CD4-positive, alpha-beta T cell (primary cell): ENCODE data around the gene TGOLN2. TPM values are rescaled to one million over a fixed set of nuclear protein-coding genes. Genes with fewer than 3 reads are reported as not detected.

Experiments used
- ATAC-seq: fragments of 200-7000 bp; cut with Tn5 transposase; one replicate; pipeline ENCODE4 v1.10.0; 2022; ENCODE audit warnings: mild to moderate bottlenecking; ENCODE audit not compliant: poor library complexity
- CTCF ChIA-PET: fragments of 350-600 bp; sonication (Branson Sonifier 250); formaldehyde crosslinking; loops from one replicate; lab custom pipeline; 2021; ENCODE audit warnings: antibody characterized with exemption, inconsistent platforms; lab: Charles Lee
- POLR2A ChIA-PET: fragments of 350-600 bp; sonication (Branson Sonifier 250); formaldehyde crosslinking; loops from one replicate; lab custom pipeline; 2021; ENCODE audit warnings: antibody characterized with exemption, inconsistent platforms; lab: Charles Lee
- DNase-seq, 14 experiments: peaks; one replicate each; pipeline ENCODE4 v3.0.0-alpha.2; 2013 to 2020; ENCODE audit warnings: mixed read lengths in 2 of 14
- H3K27ac ChIP-seq, 2 donors: one replicate each; pipeline versions ENCODE4 v1.5.1 to v1.7.0; 2013; ENCODE audit warnings: low read length in 2 of 2, low read depth in 1 of 2, mild to moderate bottlenecking in 1 of 2
- H3K27me3 ChIP-seq, 2 experiments: 1 replicate in 1 of 2; 2 replicates in 1 of 2; pipeline versions ENCODE4 v1.6.1 to v1.7.0; 2013; ENCODE audit warnings: low read length in 2 of 2, control low read depth in 1 of 2, mild to moderate bottlenecking in 1 of 2, moderate library complexity in 1 of 2; ENCODE audit not compliant: insufficient read depth in 2 of 2, control insufficient read depth in 1 of 2
- H3K36me3 ChIP-seq: one replicate; pipeline ENCODE4 v1.6.1; 2013; ENCODE audit warnings: low read length, control low read depth; ENCODE audit not compliant: insufficient read depth
- H3K4me1 ChIP-seq: one replicate; pipeline ENCODE4 v1.6.1; 2013; ENCODE audit warnings: low read length, control low read depth; ENCODE audit not compliant: insufficient read depth
- H3K4me3 ChIP-seq: one replicate; pipeline ENCODE4 v1.5.1; 2013; ENCODE audit warnings: mild to moderate bottlenecking, low read length, moderate library complexity
- H3K9me3 ChIP-seq, 2 experiments: 1 replicate in 1 of 2; 2 replicates in 1 of 2; pipeline versions ENCODE4 v1.6.1 to v1.7.0; 2013; ENCODE audit warnings: low read length in 2 of 2, mild to moderate bottlenecking in 2 of 2, control low read depth in 1 of 2, moderate library complexity in 1 of 2; ENCODE audit not compliant: control insufficient read depth in 1 of 2, insufficient read depth in 1 of 2
- H3K27ac Mint-ChIP-seq: one replicate; pipeline ENCODE4 v1.8.0; 2020; ENCODE audit warnings: mixed read lengths
- H3K27me3 Mint-ChIP-seq: one replicate; pipeline ENCODE4 v1.8.0; 2021; ENCODE audit warnings: mixed read lengths
- H3K36me3 Mint-ChIP-seq: one replicate; pipeline ENCODE4 v1.8.0; 2021; ENCODE audit warnings: low read depth, mixed read lengths
- H3K4me1 Mint-ChIP-seq: one replicate; pipeline ENCODE4 v1.8.0; 2021; ENCODE audit warnings: low read depth, mixed read lengths
- H3K4me3 Mint-ChIP-seq: one replicate; pipeline ENCODE4 v1.8.0; 2020; ENCODE audit warnings: mild to moderate bottlenecking, mixed read lengths
- H3K9me3 Mint-ChIP-seq: one replicate; pipeline ENCODE4 v1.8.0; 2020; ENCODE audit warnings: mixed read lengths
- intact Hi-C, 2 experiments: fragments of 100-400 bp; cut with DNase I in 1 of 2; cut with micrococcal nuclease in 1 of 2; formaldehyde crosslinking; loops; one replicate each; pipeline versions ENCODE4 v1.15.1 to v1.9.0; 2023 to 2025; cut with DNase I, micrococcal nuclease
- total RNA-seq, 174 experiments: library from RNA in 2 of 174; stranded (reverse) in 2 of 174; gene quantifications; one replicate each; pipeline ENCODE4 v1.2.3 and lab custom pipeline; 2021 to 2026
- TF ChIP-seq, protein P1 (sequence below): fragments of 200-600 bp; IDR thresholded peaks from one replicate; pipeline ENCODE4 v1.8.0; 2022; ENCODE audit warnings: antibody characterized with exemption, mild to moderate bottlenecking

The TGOLN2 gene
- total RNA-seq, 2 experiments from 2014 or later: 172 to 175 TPM

DNA sequence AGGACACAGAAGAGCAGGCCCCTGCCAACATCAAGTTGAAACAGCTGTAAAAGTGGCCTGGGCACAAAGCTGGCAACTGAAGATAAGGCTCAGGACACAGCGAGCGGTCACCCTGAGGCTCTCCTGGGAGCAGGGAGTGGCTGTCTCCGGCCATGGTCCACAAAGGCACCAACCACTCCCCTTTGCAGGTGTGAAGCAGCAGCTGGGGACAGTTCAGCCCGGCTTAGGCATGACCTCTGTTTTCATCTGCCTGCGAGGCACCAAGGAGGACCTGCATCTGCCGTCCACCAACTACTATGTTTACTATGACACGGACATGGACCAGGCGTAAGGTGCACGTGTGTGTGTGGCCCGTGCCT, 12.9 kb downstream of the TGOLN2 start:
- ChIA-PET CTCF (no interaction called here), POLR2A (interaction anchor here (1.2 to 1.7 kb wide), 3 partner anchors 8 to 12 kb away, joined by 3 to 11 read pairs (median 6); partner anchors contain the start of gene TGOLN2)
- no peak overlapping the region for H3K4me3 Mint-ChIP-seq
- peaks cover 58% of the 10 kb centered on the region for H3K36me3 Mint-ChIP-seq
- no peak for DNase-seq
- no peaks in the 10 kb centered on the region for H3K27me3 Mint-ChIP-seq
- H3K9me3 Mint-ChIP-seq: no peaks in the 10 kb centered on the region
- no peak overlapping the region for H3K27ac ChIP-seq
- H3K9me3 ChIP-seq: no peaks in the 10 kb centered on the region
- peaks cover 29% of the 10 kb centered on the region for H3K4me1 ChIP-seq
- intact Hi-C loops: loop anchor here in 1 of 2 experiments (1.0 kb wide), 1 partner anchor 28 kb away; no protein-coding TSS in a partner anchor
- H3K27me3 ChIP-seq: no peaks in the 10 kb centered on the region
- TF ChIP-seq, protein P1, sequence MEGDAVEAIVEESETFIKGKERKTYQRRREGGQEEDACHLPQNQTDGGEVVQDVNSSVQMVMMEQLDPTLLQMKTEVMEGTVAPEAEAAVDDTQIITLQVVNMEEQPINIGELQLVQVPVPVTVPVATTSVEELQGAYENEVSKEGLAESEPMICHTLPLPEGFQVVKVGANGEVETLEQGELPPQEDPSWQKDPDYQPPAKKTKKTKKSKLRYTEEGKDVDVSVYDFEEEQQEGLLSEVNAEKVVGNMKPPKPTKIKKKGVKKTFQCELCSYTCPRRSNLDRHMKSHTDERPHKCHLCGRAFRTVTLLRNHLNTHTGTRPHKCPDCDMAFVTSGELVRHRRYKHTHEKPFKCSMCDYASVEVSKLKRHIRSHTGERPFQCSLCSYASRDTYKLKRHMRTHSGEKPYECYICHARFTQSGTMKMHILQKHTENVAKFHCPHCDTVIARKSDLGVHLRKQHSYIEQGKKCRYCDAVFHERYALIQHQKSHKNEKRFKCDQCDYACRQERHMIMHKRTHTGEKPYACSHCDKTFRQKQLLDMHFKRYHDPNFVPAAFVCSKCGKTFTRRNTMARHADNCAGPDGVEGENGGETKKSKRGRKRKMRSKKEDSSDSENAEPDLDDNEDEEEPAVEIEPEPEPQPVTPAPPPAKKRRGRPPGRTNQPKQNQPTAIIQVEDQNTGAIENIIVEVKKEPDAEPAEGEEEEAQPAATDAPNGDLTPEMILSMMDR: no peak
- no peak for ATAC-seq
- peaks cover 39% of the 10 kb centered on the region for H3K4me1 Mint-ChIP-seq
- peak overlapping the region; percentile 62 for H3K27ac Mint-ChIP-seq
- no peak overlapping the region for H3K4me3 ChIP-seq
- peaks cover 49% of the 10 kb centered on the region for H3K36me3 ChIP-seq

DNA sequence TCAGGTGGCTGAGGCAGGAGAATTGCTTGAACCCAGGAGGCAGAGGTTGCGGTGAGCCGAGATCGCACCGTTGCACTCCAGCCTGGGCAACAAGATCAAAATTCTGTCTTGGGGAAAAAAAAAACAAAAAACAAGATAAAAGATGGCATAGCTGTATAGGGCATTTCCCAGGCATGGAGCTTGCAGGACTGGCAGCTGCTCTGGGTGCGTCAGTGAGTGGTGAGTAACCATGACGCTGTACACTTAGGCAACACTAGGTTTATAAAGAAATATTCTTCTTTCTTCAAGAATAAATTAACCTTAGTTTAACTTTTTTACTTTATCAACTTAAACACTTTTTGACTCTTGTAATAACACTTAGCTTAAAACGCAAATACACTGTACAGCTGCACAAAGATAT, 15.4 kb downstream of the TGOLN2 start:
- TF ChIP-seq, protein P1: no peak
- H3K9me3 Mint-ChIP-seq: no peaks in the 10 kb centered on the region
- ChIA-PET CTCF (no interaction called here), POLR2A (interaction anchor here (0.9 to 4.9 kb wide), 4 partner anchors 9 to 42 kb away, joined by 3 to 109 read pairs (median 4); partner anchors contain the start of genes ELMOD3, RETSAT and TGOLN2)
- ATAC-seq (no peak), DNase-seq (peak in 1 of 14 experiments; percentile 22)
- Histone ChIP-seq H3K27ac (no peak overlapping the region), H3K36me3 (peaks cover 28% of the 10 kb centered on the region), H3K9me3 (no peaks in the 10 kb centered on the region), H3K4me3 (no peak overlapping the region), H3K4me1 (peaks cover 36% of the 10 kb centered on the region), H3K27me3 (no peaks in the 10 kb centered on the region)
- H3K27me3 Mint-ChIP-seq: no peaks in the 10 kb centered on the region
- H3K36me3 Mint-ChIP-seq: peaks cover 37% of the 10 kb centered on the region
- peak overlapping the region; percentile 65 for H3K27ac Mint-ChIP-seq
- H3K4me3 Mint-ChIP-seq: no peak overlapping the region
- peaks cover 37% of the 10 kb centered on the region for H3K4me1 Mint-ChIP-seq
- intact Hi-C loops: no loop called here

DNA sequence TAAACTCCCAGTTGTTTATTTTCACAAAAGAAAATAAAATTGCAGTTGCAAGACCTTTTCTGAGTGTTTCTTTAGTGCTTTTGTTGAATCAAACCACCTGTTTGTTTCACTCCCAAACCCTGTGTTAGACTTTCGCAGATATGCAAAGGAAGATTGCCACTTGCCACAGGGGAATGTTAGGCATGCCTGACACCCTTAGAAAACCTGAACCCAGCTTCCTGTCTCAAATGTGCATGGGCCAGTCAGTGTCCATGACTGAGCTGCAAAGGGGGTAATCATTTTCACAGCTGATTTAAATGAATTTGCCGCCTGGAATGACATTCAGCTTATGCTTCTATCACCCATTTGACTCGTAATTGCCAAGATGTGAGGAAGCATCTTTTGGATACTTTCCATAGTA, 17.5 kb downstream of the TGOLN2 start:
- POLR2A ChIA-PET: interaction anchor here (0.9 to 4.9 kb wide), 7 partner anchors 9 to 44 kb away, joined by 3 to 109 read pairs (median 13); partner anchors contain the start of genes ELMOD3, RETSAT and TGOLN2
- Mint-ChIP-seq H3K4me3 (peak overlapping the region; percentile 76), H3K36me3 (peaks cover 20% of the 10 kb centered on the region), H3K9me3 (no peaks in the 10 kb centered on the region), H3K4me1 (peaks cover 41% of the 10 kb centered on the region), H3K27ac (peak overlapping the region; percentile 88), H3K27me3 (no peaks in the 10 kb centered on the region)
- Histone ChIP-seq H3K27me3 (no peaks in the 10 kb centered on the region), H3K9me3 (no peaks in the 10 kb centered on the region), H3K36me3 (peaks cover 13% of the 10 kb centered on the region), H3K4me3 (no peak overlapping the region), H3K27ac (peak overlapping the region; percentile 42 to 52), H3K4me1 (peaks cover 45% of the 10 kb centered on the region)
- DNase-seq: no peak
- TF ChIP-seq, protein P1: no peak
- no peak for ATAC-seq
- CTCF ChIA-PET: interaction anchor here (0.8 to 2.5 kb wide), 3 partner anchors 9 to 17 kb away, joined by 4 to 11 read pairs (median 9); partner anchors contain the start of gene TGOLN2
- intact Hi-C loops: no loop called here
